ENCODE results near the gene STAM.

DNA sequence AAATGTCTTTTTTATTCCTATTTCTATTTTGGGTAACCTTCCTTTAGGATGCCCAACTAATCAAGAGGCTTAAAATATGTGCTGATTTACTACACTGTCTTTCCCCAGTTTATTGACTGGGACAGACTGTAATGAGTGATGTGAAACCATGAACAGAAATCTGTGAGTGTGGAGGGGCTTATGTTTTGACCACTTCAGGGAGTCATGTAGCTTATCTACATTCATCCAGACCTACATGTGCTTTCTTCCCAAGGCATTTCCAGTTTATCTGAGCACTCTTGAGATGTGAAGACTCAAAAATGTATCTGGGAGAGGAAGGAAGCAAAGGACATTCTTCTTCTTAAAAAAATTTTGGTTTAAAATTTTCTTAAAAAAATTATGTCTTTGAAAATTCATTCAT lies 45.2 kb downstream of the STAM start:
- TF ChIP-seq, protein P1, sequence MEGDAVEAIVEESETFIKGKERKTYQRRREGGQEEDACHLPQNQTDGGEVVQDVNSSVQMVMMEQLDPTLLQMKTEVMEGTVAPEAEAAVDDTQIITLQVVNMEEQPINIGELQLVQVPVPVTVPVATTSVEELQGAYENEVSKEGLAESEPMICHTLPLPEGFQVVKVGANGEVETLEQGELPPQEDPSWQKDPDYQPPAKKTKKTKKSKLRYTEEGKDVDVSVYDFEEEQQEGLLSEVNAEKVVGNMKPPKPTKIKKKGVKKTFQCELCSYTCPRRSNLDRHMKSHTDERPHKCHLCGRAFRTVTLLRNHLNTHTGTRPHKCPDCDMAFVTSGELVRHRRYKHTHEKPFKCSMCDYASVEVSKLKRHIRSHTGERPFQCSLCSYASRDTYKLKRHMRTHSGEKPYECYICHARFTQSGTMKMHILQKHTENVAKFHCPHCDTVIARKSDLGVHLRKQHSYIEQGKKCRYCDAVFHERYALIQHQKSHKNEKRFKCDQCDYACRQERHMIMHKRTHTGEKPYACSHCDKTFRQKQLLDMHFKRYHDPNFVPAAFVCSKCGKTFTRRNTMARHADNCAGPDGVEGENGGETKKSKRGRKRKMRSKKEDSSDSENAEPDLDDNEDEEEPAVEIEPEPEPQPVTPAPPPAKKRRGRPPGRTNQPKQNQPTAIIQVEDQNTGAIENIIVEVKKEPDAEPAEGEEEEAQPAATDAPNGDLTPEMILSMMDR (IDR thresholded peaks at IDR 0.05 in 8 of 11, conservative IDR thresholded peaks at IDR 0.05 in 3 of 11), result no peak
- TF ChIP-seq POLR2A (IDR thresholded peaks at IDR 0.05), result no peak

Data from spleen (tissue), 7 donors.